ENCODE data around the gene FAM177A1.

The FAM177A1 gene

GRCh38 chr14:35107866-35108265 lies 61.8 kb downstream of the FAM177A1 start:
- Histone ChIP-seq H2BK5ac (ENCODE audit: low read length) (no peak overlapping the region), H2BK12ac (ENCODE audit: low read length) (no peak overlapping the region), H3K4me1 (ENCODE audit: control insufficient read depth in 2 of 2, insufficient read depth in 1 of 2, low read depth in 1 of 2, low read length in 2 of 2) (no peaks in the 10 kb centered on the region), H4K8ac (ENCODE audit: low read depth, low read length) (no peak overlapping the region), H4K91ac (ENCODE audit: low read depth, low read length, poor library complexity) (no peak overlapping the region), H2BK120ac (ENCODE audit: low read depth, low read length) (no peak overlapping the region), H3K36me3 (replicated peaks in 1 of 2; ENCODE audit: control insufficient read depth in 2 of 2, insufficient read depth in 2 of 2, low read length in 2 of 2) (peaks cover 9 to 96% of the 10 kb centered on the region in 2 donors), H3K4me3 (ENCODE audit: low read length in 2 of 2) (no peak overlapping the region), H3K4ac (ENCODE audit: low read length) (no peak overlapping the region), H2BK15ac (ENCODE audit: low read length) (no peak overlapping the region), H3K18ac (ENCODE audit: low read length) (no peak overlapping the region), H3K23ac (ENCODE audit: low read depth, low read length, poor library complexity) (no peak overlapping the region), H3K27me3 (ENCODE audit: control insufficient read depth in 3 of 3, insufficient read depth in 3 of 3, low read depth in 1 of 3, low read length in 3 of 3) (no peaks in the 10 kb centered on the region), H2AK5ac (ENCODE audit: low read depth, low read length) (no peak overlapping the region), H2AFZ (ENCODE audit: low read length) (no peak overlapping the region), H3K14ac (ENCODE audit: low read length) (no peak overlapping the region), H3K4me2 (ENCODE audit: insufficient read depth, low read length, poor library complexity, severe bottlenecking) (no peak overlapping the region), H3K27ac (replicated peaks; ENCODE audit: low read length) (no peak overlapping the region), H3K9ac (ENCODE audit: low read depth, low read length, poor library complexity) (no peak overlapping the region), H3K79me1 (ENCODE audit: low read depth, low read length) (no peaks in the 10 kb centered on the region), H3K9me3 (replicated peaks in 1 of 2; ENCODE audit: control insufficient read depth in 2 of 2, insufficient read depth in 1 of 2, low read depth in 1 of 2, low read length in 2 of 2) (peaks cover 4 to 8% of the 10 kb centered on the region in 2 donors)
- no peak for DNase-seq (ENCODE audit: low spot score)

- H3K23ac ChIP-seq (ENCODE audit: low read depth, low read length, poor library complexity), result no peak overlapping the region
- H4K91ac ChIP-seq (ENCODE audit: low read depth, low read length, poor library complexity), result no peak overlapping the region
- H3K27me3 ChIP-seq (ENCODE audit: control insufficient read depth in 3 of 3, insufficient read depth in 3 of 3, low read depth in 1 of 3, low read length in 3 of 3), result no peaks in the 10 kb centered on the region
- no peak overlapping the region for H2BK12ac ChIP-seq (ENCODE audit: low read length)
- peaks cover 4 to 8% of the 10 kb centered on the region in 2 donors for H3K9me3 ChIP-seq (replicated peaks in 1 of 2; ENCODE audit: control insufficient read depth in 2 of 2, insufficient read depth in 1 of 2, low read depth in 1 of 2, low read length in 2 of 2)
- WGBS, 2 donors (ENCODE audit: extremely low coverage in 2 of 2, insufficient read length in 2 of 2, insufficient replicate concordance in 1 of 2), result no CpG with 5 or more reads among the region's 2 CpGs
- peaks cover 12 to 99% of the 10 kb centered on the region in 2 donors for H3K36me3 ChIP-seq (replicated peaks in 1 of 2; ENCODE audit: control insufficient read depth in 2 of 2, insufficient read depth in 2 of 2, low read length in 2 of 2)
- no peak overlapping the region for H2BK15ac ChIP-seq (ENCODE audit: low read length)
- H4K8ac ChIP-seq (ENCODE audit: low read depth, low read length), result no peak overlapping the region
- no peak overlapping the region for H3K14ac ChIP-seq (ENCODE audit: low read length)
- H3K9ac ChIP-seq (ENCODE audit: low read depth, low read length, poor library complexity), result no peak overlapping the region
- no peaks in the 10 kb centered on the region for H3K79me1 ChIP-seq (ENCODE audit: low read depth, low read length)
- no peak overlapping the region for H2AK5ac ChIP-seq (ENCODE audit: low read depth, low read length)
- no peak overlapping the region for H3K4me3 ChIP-seq (ENCODE audit: low read length in 2 of 2)
- H3K4me1 ChIP-seq (ENCODE audit: control insufficient read depth in 2 of 2, insufficient read depth in 1 of 2, low read depth in 1 of 2, low read length in 2 of 2), result no peaks in the 10 kb centered on the region
- no peak overlapping the region for H3K27ac ChIP-seq (replicated peaks; ENCODE audit: low read length)
- no peak overlapping the region for H2AFZ ChIP-seq (ENCODE audit: low read length)
- no peak overlapping the region for H2BK5ac ChIP-seq (ENCODE audit: low read length)
- DNase-seq (ENCODE audit: low spot score), result no peak
- H3K4me2 ChIP-seq (ENCODE audit: insufficient read depth, low read length, poor library complexity, severe bottlenecking), result no peak overlapping the region
- no peak overlapping the region for H3K4ac ChIP-seq (ENCODE audit: low read length)
- H2BK120ac ChIP-seq (ENCODE audit: low read depth, low read length), result no peak overlapping the region
- no peak overlapping the region for H3K18ac ChIP-seq (ENCODE audit: low read length)
These were observed 66.6 kb downstream of the FAM177A1 start for GRCh38 chr14:35112641-35113040.

- Histone ChIP-seq H3K23ac (ENCODE audit: low read depth, low read length, poor library complexity) (no peak overlapping the region), H3K4ac (ENCODE audit: low read length) (no peak overlapping the region), H4K8ac (ENCODE audit: low read depth, low read length) (no peak overlapping the region), H3K4me1 (ENCODE audit: control insufficient read depth in 2 of 2, insufficient read depth in 1 of 2, low read depth in 1 of 2, low read length in 2 of 2) (no peaks in the 10 kb centered on the region), H2BK15ac (ENCODE audit: low read length) (no peak overlapping the region), H3K79me1 (ENCODE audit: low read depth, low read length) (no peaks in the 10 kb centered on the region), H3K9ac (ENCODE audit: low read depth, low read length, poor library complexity) (no peak overlapping the region), H3K4me2 (ENCODE audit: insufficient read depth, low read length, poor library complexity, severe bottlenecking) (no peak overlapping the region), H2AK5ac (ENCODE audit: low read depth, low read length) (no peak overlapping the region), H4K91ac (ENCODE audit: low read depth, low read length, poor library complexity) (no peak overlapping the region), H2AFZ (ENCODE audit: low read length) (no peak overlapping the region), H3K18ac (ENCODE audit: low read length) (no peak overlapping the region), H3K14ac (ENCODE audit: low read length) (no peak overlapping the region), H3K36me3 (replicated peaks in 1 of 2; ENCODE audit: control insufficient read depth in 2 of 2, insufficient read depth in 2 of 2, low read length in 2 of 2) (peaks cover 12 to 98% of the 10 kb centered on the region in 2 donors), H3K4me3 (ENCODE audit: low read length in 2 of 2) (no peak overlapping the region), H2BK120ac (ENCODE audit: low read depth, low read length) (no peak overlapping the region), H2BK5ac (ENCODE audit: low read length) (no peak overlapping the region), H2BK12ac (ENCODE audit: low read length) (no peak overlapping the region), H3K27me3 (ENCODE audit: control insufficient read depth in 3 of 3, insufficient read depth in 3 of 3, low read depth in 1 of 3, low read length in 3 of 3) (no peaks in the 10 kb centered on the region), H3K27ac (replicated peaks; ENCODE audit: low read length) (no peak overlapping the region), H3K9me3 (replicated peaks in 1 of 2; ENCODE audit: control insufficient read depth in 2 of 2, insufficient read depth in 1 of 2, low read depth in 1 of 2, low read length in 2 of 2) (peaks cover 4 to 8% of the 10 kb centered on the region in 2 donors)
- WGBS, 2 donors (ENCODE audit: extremely low coverage in 2 of 2, insufficient read length in 2 of 2, insufficient replicate concordance in 1 of 2), result no CpG with 5 or more reads among the region's 4 CpGs
- no peak for DNase-seq (ENCODE audit: low spot score)
These were observed 67.4 kb downstream of the FAM177A1 start for GRCh38 chr14:35113308-35113950.

GRCh38 chr14:35114036-35114435 lies 68.0 kb downstream of the FAM177A1 start:
- H3K9ac ChIP-seq (ENCODE audit: low read depth, low read length, poor library complexity), result no peak overlapping the region
- H3K4me1 ChIP-seq (ENCODE audit: control insufficient read depth in 2 of 2, insufficient read depth in 1 of 2, low read depth in 1 of 2, low read length in 2 of 2), result no peaks in the 10 kb centered on the region
- H2BK5ac ChIP-seq (ENCODE audit: low read length), result no peak overlapping the region
- H2AK5ac ChIP-seq (ENCODE audit: low read depth, low read length), result no peak overlapping the region
- no peak overlapping the region for H2BK12ac ChIP-seq (ENCODE audit: low read length)
- WGBS, 2 donors (ENCODE audit: extremely low coverage in 2 of 2, insufficient read length in 2 of 2, insufficient replicate concordance in 1 of 2), result 100% methylated on average over 1 of the region's 2 CpGs; no CpG with 5 or more reads in 1 of the 2 donors
- H3K4me2 ChIP-seq (ENCODE audit: insufficient read depth, low read length, poor library complexity, severe bottlenecking), result no peak overlapping the region
- H2BK120ac ChIP-seq (ENCODE audit: low read depth, low read length), result no peak overlapping the region
- no peaks in the 10 kb centered on the region for H3K27me3 ChIP-seq (ENCODE audit: control insufficient read depth in 3 of 3, insufficient read depth in 3 of 3, low read depth in 1 of 3, low read length in 3 of 3)
- no peak overlapping the region for H3K4ac ChIP-seq (ENCODE audit: low read length)
- no peaks in the 10 kb centered on the region for H3K79me1 ChIP-seq (ENCODE audit: low read depth, low read length)
- H4K8ac ChIP-seq (ENCODE audit: low read depth, low read length), result no peak overlapping the region
- no peak overlapping the region for H2AFZ ChIP-seq (ENCODE audit: low read length)
- no peak overlapping the region for H3K23ac ChIP-seq (ENCODE audit: low read depth, low read length, poor library complexity)
- H3K9me3 ChIP-seq (replicated peaks in 1 of 2; ENCODE audit: control insufficient read depth in 2 of 2, insufficient read depth in 1 of 2, low read depth in 1 of 2, low read length in 2 of 2), result peaks cover 4 to 8% of the 10 kb centered on the region in 2 donors
- H3K14ac ChIP-seq (ENCODE audit: low read length), result no peak overlapping the region
- no peak overlapping the region for H3K27ac ChIP-seq (replicated peaks; ENCODE audit: low read length)
- no peak overlapping the region for H4K91ac ChIP-seq (ENCODE audit: low read depth, low read length, poor library complexity)
- H2BK15ac ChIP-seq (ENCODE audit: low read length), result no peak overlapping the region
- no peak for DNase-seq (ENCODE audit: low spot score)
- H3K4me3 ChIP-seq (ENCODE audit: low read length in 2 of 2), result no peak overlapping the region
- H3K36me3 ChIP-seq (replicated peaks in 1 of 2; ENCODE audit: control insufficient read depth in 2 of 2, insufficient read depth in 2 of 2, low read length in 2 of 2), result peaks cover 12 to 97% of the 10 kb centered on the region in 2 donors
- no peak overlapping the region for H3K18ac ChIP-seq (ENCODE audit: low read length)
